ENCODE data around the gene ASB3.
A peak's percentile ranks its signal among the peaks of the same experiment; 100 is the strongest.

Gene ASB3

DNA sequence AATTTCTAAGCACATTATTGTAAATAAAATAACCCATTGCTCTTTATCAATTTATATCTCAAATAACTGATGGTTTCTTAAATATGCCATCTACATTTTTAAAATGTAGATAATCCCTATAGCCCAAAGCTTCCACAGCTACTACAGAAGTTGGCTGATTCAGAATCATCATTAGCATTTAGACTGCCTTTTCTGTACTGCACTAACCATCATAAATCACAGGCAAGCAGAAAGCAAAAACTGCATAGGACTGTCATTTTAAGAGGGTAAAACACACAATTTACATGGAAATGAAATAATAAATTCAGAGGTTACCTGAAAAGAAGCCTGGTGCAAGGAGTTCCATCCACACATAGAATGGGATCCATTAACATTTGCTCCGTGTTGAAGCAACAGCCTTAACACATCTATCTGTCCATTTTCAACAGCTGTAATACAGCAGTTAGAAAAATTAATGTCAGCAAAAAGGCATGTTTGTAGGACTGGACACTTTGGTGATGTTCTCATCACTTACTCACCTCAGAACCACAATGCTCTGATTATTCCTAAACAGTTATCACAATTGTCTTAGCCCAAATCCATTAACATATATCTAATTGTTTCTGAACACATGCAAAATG is 57.5 kb downstream of the ASB3 start:
- no peak overlapping the region for H2AFZ ChIP-seq (ENCODE audit: low read depth, low read length)
- 100% methylated on average over 1 of the region's 1 CpG for WGBS
- DNase-seq, result no peak

GRCh38 chr2:53727921-53728320 is 58.8 kb downstream of the ASB3 start:
- Histone ChIP-seq H3K23ac (ENCODE audit: low read length in 2 of 2) (no peak overlapping the region), H3K79me1 (replicated peaks; ENCODE audit: low read length, poor library complexity, severe bottlenecking) (peaks cover 3% of the 10 kb centered on the region), H3K27ac (ENCODE audit: low read length, poor library complexity, severe bottlenecking) (no peak overlapping the region), H2BK15ac (ENCODE audit: low read depth, poor library complexity, severe bottlenecking) (no peak overlapping the region), H3K14ac (ENCODE audit: low read length in 2 of 2) (no peak overlapping the region), H3K4me2 (ENCODE audit: low read length, poor library complexity, severe bottlenecking) (no peak overlapping the region), H4K91ac (ENCODE audit: low read length) (no peak overlapping the region), H2AFZ (ENCODE audit: low read depth, low read length) (no peak overlapping the region), H3K4ac (ENCODE audit: low read depth in 1 of 2, low read length in 2 of 2) (no peak overlapping the region), H3K9ac (ENCODE audit: low read length) (no peak overlapping the region), H4K8ac (ENCODE audit: low read length) (no peak overlapping the region), H2AK5ac (ENCODE audit: low read length, severe bottlenecking) (no peak overlapping the region), H3K27me3 (ENCODE audit: control insufficient read depth in 1 of 2, insufficient read depth in 1 of 2, low read length in 2 of 2) (no peaks in the 10 kb centered on the region), H2BK12ac (ENCODE audit: low read length in 2 of 2) (no peak overlapping the region), H3K9me3 (ENCODE audit: control insufficient read depth, low read length) (no peaks in the 10 kb centered on the region), H3K4me1 (ENCODE audit: control insufficient read depth, insufficient read depth, low read depth, low read length) (no peaks in the 10 kb centered on the region), H2BK5ac (ENCODE audit: low read depth, low read length, poor library complexity, severe bottlenecking) (no peak overlapping the region), H3K36me3 (ENCODE audit: control insufficient read depth in 1 of 2, insufficient read depth in 2 of 2, low read depth in 1 of 2, low read length in 2 of 2) (peaks cover 0 to 18% of the 10 kb centered on the region in 2 experiments), H3K4me3 (ENCODE audit: insufficient read depth in 1 of 2, low read depth in 1 of 2, low read length in 2 of 2) (no peak overlapping the region), H3K18ac (ENCODE audit: low read depth in 1 of 2, low read length in 2 of 2) (no peak overlapping the region), H2BK120ac (ENCODE audit: low read depth, low read length) (no peak overlapping the region)
- no peak for DNase-seq
- WGBS, result 71% methylated on average over 2 of the region's 3 CpGs

More for the DNA sequence above, 57.5 kb downstream of the ASB3 start:
- Histone ChIP-seq H3K9me3 (ENCODE audit: control insufficient read depth, low read length) (no peaks in the 10 kb centered on the region), H3K79me1 (replicated peaks; ENCODE audit: low read length, poor library complexity, severe bottlenecking) (peaks cover 8% of the 10 kb centered on the region), H3K18ac (ENCODE audit: low read depth in 1 of 2, low read length in 2 of 2) (no peak overlapping the region), H3K23ac (ENCODE audit: low read length in 2 of 2) (no peak overlapping the region), H2BK5ac (ENCODE audit: low read depth, low read length, poor library complexity, severe bottlenecking) (no peak overlapping the region), H2BK120ac (ENCODE audit: low read depth, low read length) (no peak overlapping the region), H3K4ac (ENCODE audit: low read depth in 1 of 2, low read length in 2 of 2) (no peak overlapping the region), H3K27ac (ENCODE audit: low read length, poor library complexity, severe bottlenecking) (no peak overlapping the region), H3K4me1 (ENCODE audit: control insufficient read depth, insufficient read depth, low read depth, low read length) (peaks cover 2% of the 10 kb centered on the region), H3K4me2 (ENCODE audit: low read length, poor library complexity, severe bottlenecking) (no peak overlapping the region), H4K91ac (ENCODE audit: low read length) (no peak overlapping the region), H3K36me3 (ENCODE audit: control insufficient read depth in 1 of 2, insufficient read depth in 2 of 2, low read depth in 1 of 2, low read length in 2 of 2) (peaks cover 3 to 29% of the 10 kb centered on the region in 2 experiments), H3K14ac (ENCODE audit: low read length in 2 of 2) (no peak overlapping the region), H3K27me3 (ENCODE audit: control insufficient read depth in 1 of 2, insufficient read depth in 1 of 2, low read length in 2 of 2) (no peaks in the 10 kb centered on the region), H4K8ac (ENCODE audit: low read length) (no peak overlapping the region), H3K4me3 (ENCODE audit: insufficient read depth in 1 of 2, low read depth in 1 of 2, low read length in 2 of 2) (no peak overlapping the region), H3K9ac (ENCODE audit: low read length) (no peak overlapping the region), H2AK5ac (ENCODE audit: low read length, severe bottlenecking) (no peak overlapping the region), H2BK15ac (ENCODE audit: low read depth, poor library complexity, severe bottlenecking) (no peak overlapping the region), H2BK12ac (ENCODE audit: low read length in 2 of 2) (no peak overlapping the region)

- Histone ChIP-seq H2BK12ac (ENCODE audit: low read length in 2 of 2) (no peak overlapping the region), H3K4me2 (ENCODE audit: low read length, poor library complexity, severe bottlenecking) (no peak overlapping the region), H3K9me3 (ENCODE audit: control insufficient read depth, low read length) (no peaks in the 10 kb centered on the region), H3K4ac (ENCODE audit: low read depth in 1 of 2, low read length in 2 of 2) (no peak overlapping the region), H3K27ac (ENCODE audit: low read length, poor library complexity, severe bottlenecking) (no peak overlapping the region), H2BK15ac (ENCODE audit: low read depth, poor library complexity, severe bottlenecking) (no peak overlapping the region), H3K4me3 (ENCODE audit: insufficient read depth in 1 of 2, low read depth in 1 of 2, low read length in 2 of 2) (no peak overlapping the region), H3K14ac (ENCODE audit: low read length in 2 of 2) (no peak overlapping the region), H3K79me1 (replicated peaks; ENCODE audit: low read length, poor library complexity, severe bottlenecking) (peaks cover 8% of the 10 kb centered on the region), H3K4me1 (ENCODE audit: control insufficient read depth, insufficient read depth, low read depth, low read length) (no peaks in the 10 kb centered on the region), H3K36me3 (ENCODE audit: control insufficient read depth in 1 of 2, insufficient read depth in 2 of 2, low read depth in 1 of 2, low read length in 2 of 2) (peaks cover 0 to 18% of the 10 kb centered on the region in 2 experiments), H3K18ac (ENCODE audit: low read depth in 1 of 2, low read length in 2 of 2) (no peak overlapping the region), H4K91ac (ENCODE audit: low read length) (no peak overlapping the region), H3K27me3 (ENCODE audit: control insufficient read depth in 1 of 2, insufficient read depth in 1 of 2, low read length in 2 of 2) (no peaks in the 10 kb centered on the region), H2BK120ac (ENCODE audit: low read depth, low read length) (no peak overlapping the region), H2BK5ac (ENCODE audit: low read depth, low read length, poor library complexity, severe bottlenecking) (no peak overlapping the region), H4K8ac (ENCODE audit: low read length) (no peak overlapping the region), H3K23ac (ENCODE audit: low read length in 2 of 2) (no peak overlapping the region), H3K9ac (ENCODE audit: low read length) (no peak overlapping the region), H2AK5ac (ENCODE audit: low read length, severe bottlenecking) (no peak overlapping the region), H2AFZ (ENCODE audit: low read depth, low read length) (no peak overlapping the region)
- no peak for DNase-seq
- WGBS, result no CpG with 5 or more reads among the region's 4 CpGs
Observed at GRCh38 chr2:53725662-53726061, 61.1 kb downstream of the ASB3 start.

GRCh38 chr2:53724536-53724935 is 62.2 kb downstream of the ASB3 start:
- Histone ChIP-seq H3K14ac (ENCODE audit: low read length in 2 of 2) (no peak overlapping the region), H3K18ac (ENCODE audit: low read depth in 1 of 2, low read length in 2 of 2) (no peak overlapping the region), H2BK12ac (ENCODE audit: low read length in 2 of 2) (no peak overlapping the region), H3K27me3 (ENCODE audit: control insufficient read depth in 1 of 2, insufficient read depth in 1 of 2, low read length in 2 of 2) (no peaks in the 10 kb centered on the region), H4K8ac (ENCODE audit: low read length) (no peak overlapping the region), H2BK5ac (ENCODE audit: low read depth, low read length, poor library complexity, severe bottlenecking) (no peak overlapping the region), H3K4me1 (ENCODE audit: control insufficient read depth, insufficient read depth, low read depth, low read length) (no peaks in the 10 kb centered on the region), H3K4me3 (ENCODE audit: insufficient read depth in 1 of 2, low read depth in 1 of 2, low read length in 2 of 2) (no peak overlapping the region), H3K27ac (ENCODE audit: low read length, poor library complexity, severe bottlenecking) (no peak overlapping the region), H3K4ac (ENCODE audit: low read depth in 1 of 2, low read length in 2 of 2) (no peak overlapping the region), H3K9ac (ENCODE audit: low read length) (no peak overlapping the region), H2BK15ac (ENCODE audit: low read depth, poor library complexity, severe bottlenecking) (no peak overlapping the region), H2BK120ac (ENCODE audit: low read depth, low read length) (no peak overlapping the region), H2AK5ac (ENCODE audit: low read length, severe bottlenecking) (no peak overlapping the region), H2AFZ (ENCODE audit: low read depth, low read length) (no peak overlapping the region), H3K9me3 (ENCODE audit: control insufficient read depth, low read length) (no peaks in the 10 kb centered on the region), H4K91ac (ENCODE audit: low read length) (no peak overlapping the region), H3K4me2 (ENCODE audit: low read length, poor library complexity, severe bottlenecking) (no peak overlapping the region), H3K23ac (ENCODE audit: low read length in 2 of 2) (no peak overlapping the region), H3K36me3 (ENCODE audit: control insufficient read depth in 1 of 2, insufficient read depth in 2 of 2, low read depth in 1 of 2, low read length in 2 of 2) (peaks cover 0 to 9% of the 10 kb centered on the region in 2 experiments), H3K79me1 (replicated peaks; ENCODE audit: low read length, poor library complexity, severe bottlenecking) (peaks cover 14% of the 10 kb centered on the region)
- WGBS, result 95% methylated on average over 2 of the region's 2 CpGs
- peak; percentile 29 for DNase-seq
